Urinary bladder (tissue), 4 donors: ENCODE measurements around the gene TBC1D13. TPM values are rescaled to one million over a fixed set of nuclear protein-coding genes. Genes with fewer than 3 reads are reported as not detected.
"Not testable (repeated sequence)": the region's sequence is repeated elsewhere in the genome, so short reads cannot be mapped to it uniquely, and the experiment has no call there.

Experiments
- DNase-seq: peaks from one replicate; pipeline ENCODE4 v3.0.0-alpha.2; 2015; ENCODE audit errors: extremely low spot score
- H3K27ac ChIP-seq: one replicate; pipeline ENCODE4 v1.5.1; 2013; ENCODE audit warnings: low read depth, mild to moderate bottlenecking, moderate library complexity
- H3K36me3 ChIP-seq: one replicate; pipeline ENCODE4 v1.6.1; 2013; ENCODE audit warnings: mild to moderate bottlenecking, moderate library complexity; ENCODE audit not compliant: insufficient read depth
- H3K4me1 ChIP-seq: one replicate; pipeline ENCODE4 v1.6.1; 2013; ENCODE audit warnings: mild to moderate bottlenecking, moderate library complexity; ENCODE audit not compliant: insufficient read depth
- H3K4me3 ChIP-seq: one replicate; pipeline ENCODE4 v1.5.1; 2013; ENCODE audit warnings: low read depth, low read length
- WGBS: extraction: QIAGEN DNeasy Blood & Tissue Kit; methylation state at CpG from one replicate; pipeline ENCODE4 v1.1.7; 2013; 5-methylcytosine and 5-hydroxymethylcytosine counted together
- polyA plus RNA-seq: library from polyadenylated mRNA; stranded (reverse); fragments of 200-250 nt; gene quantifications from one replicate; pipeline ENCODE4 v1.2.3, GENCODE V29; 2013
- total RNA-seq: library from RNA; depleted of rRNA; stranded (reverse); fragments of >200 nt; gene quantifications from one replicate; pipeline ENCODE4 v1.2.3, GENCODE V29; 2014
- donor health status: healthy with polysubstance abuse.
- donor health status: healthy.

The TBC1D13 gene
- total and polyA plus RNA-seq, 2 donors: 8.2 to 22.5 TPM

DNA sequence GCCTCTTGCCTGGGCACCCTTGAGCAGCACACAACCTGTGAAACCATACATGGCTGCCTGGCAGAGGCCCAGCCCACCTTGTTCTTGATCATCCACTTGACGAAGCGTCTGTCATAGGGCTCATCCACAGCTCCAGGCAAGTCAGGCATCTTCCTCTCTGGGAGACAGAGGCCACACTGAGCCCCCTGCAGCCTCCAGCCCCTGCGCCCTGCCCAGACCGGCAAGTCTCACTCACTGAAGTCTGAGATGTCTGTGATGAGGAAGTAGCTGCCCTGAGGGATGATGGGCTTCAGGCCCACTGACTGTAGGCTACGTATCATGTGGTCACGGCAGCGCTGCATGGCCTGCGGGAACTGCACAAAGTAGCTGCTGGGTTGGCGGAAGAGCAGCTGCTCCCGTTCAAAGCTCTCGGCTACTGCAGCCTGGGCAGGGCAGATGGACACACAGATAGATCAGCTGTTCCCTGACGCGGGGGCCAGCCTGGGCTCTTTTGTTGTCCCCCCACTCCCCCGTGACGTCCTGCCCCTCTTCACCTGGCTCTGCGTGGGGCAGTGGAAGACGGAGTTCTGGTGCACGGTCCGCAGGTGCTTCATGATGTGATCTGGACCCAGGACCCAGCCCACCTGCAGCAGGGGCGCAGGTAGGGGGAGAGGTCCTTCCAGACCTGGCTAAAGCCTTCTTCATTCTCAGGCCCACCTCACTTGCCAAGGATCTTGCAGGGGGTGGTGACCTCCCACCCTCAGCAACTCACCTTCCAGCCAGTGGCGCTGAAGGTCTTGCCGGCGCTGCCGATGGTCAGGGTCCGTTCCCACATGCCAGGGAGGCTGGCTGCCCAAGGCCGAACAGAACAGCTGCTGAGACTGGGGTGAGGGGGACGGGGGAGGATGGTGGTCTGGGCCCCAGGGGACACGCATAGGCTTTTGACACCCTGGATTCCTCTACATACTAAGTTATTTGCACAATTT is 48.5 kb downstream of the TBC1D13 start:
- Histone ChIP-seq H3K27ac (no peak overlapping the region), H3K36me3 (no peaks in the 10 kb centered on the region), H3K4me3 (no peak overlapping the region), H3K4me1 (no peaks in the 10 kb centered on the region)
- 93% methylated on average over 28 of the region's 28 CpGs for WGBS
- no peak for DNase-seq

DNA sequence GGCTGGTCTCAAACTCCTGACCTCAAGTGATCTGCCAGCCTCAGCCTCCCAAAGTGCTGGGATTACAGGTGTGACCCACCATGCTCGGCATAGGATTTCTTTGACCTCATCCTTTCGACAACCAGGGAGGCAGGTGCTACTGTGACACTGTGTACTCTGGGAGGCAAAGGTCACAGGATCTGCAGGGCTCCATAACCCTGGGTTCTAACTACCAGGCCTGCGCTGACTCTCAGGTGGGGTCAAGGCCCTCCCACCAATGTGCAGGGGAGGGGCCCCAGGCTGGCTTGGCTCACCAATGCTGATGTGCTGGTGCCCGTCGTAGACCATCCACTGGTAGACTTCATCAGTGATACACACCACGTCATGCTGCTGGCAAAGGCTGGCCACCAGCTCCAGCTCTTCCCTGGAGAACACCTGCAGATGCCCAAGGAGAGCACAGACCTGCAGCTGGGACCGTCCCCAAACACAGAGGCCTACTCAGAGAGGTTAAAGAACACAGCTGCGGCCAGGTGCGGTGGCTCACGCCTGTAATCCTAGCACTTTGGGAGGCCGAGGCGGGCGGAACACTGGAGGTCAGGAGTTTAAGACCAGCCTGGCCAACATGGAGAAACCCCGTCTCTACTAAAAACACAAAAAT is 49.6 kb downstream of the TBC1D13 start:
- no peaks in the 10 kb centered on the region for H3K4me1 ChIP-seq
- H3K27ac ChIP-seq: no peak overlapping the region
- H3K36me3 ChIP-seq: no peaks in the 10 kb centered on the region
- 94% methylated on average over 14 of the region's 14 CpGs for WGBS
- no peak for DNase-seq
- no peak overlapping the region for H3K4me3 ChIP-seq

DNA sequence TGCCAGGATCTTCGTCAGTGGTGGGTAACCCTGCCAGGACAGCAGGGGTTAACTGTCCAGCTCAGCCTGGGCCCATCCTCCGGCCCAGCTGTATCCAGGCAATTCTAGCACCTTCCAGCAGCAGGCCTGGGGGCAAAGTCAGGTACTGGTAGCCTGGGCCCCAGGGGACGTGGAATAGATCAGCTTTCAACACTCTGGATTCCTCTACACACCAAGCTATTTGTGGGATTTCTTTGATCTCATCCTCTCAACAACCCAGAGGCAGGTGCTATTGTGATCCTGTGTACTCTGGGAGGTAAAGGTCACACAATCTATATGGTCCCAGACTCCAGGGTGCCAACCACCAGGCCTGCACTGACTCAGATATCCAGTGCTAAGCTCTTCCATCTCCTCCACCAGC is 51.3 kb downstream of the TBC1D13 start:
- Histone ChIP-seq H3K36me3 (no peaks in the 10 kb centered on the region), H3K27ac (no peak overlapping the region), H3K4me1 (no peaks in the 10 kb centered on the region), H3K4me3 (no peak overlapping the region)
- DNase-seq: no peak
- WGBS: 83% methylated on average over 3 of the region's 3 CpGs

DNA sequence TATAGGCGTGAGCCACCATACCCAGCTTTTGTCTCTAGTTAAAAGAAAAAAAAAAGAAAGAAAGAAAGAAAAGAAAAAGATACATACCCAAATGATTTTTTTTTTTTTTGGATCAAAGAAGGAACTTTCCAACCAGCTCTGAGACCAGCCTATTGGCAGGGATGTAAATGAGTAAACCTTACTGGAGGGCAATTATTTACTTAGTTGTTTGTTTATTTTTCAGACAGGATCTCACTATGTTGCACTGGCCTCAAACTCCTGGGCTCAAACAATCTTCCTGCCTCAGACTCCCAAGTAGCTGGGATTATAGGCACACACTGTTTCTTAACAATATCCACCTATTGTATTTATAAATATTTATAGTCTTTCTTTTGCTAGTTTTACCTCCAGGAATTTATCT is 53.5 kb downstream of the TBC1D13 start:
- 98% methylated on average over 1 of the region's 1 CpG for WGBS
- Histone ChIP-seq H3K4me1 (no peaks in the 10 kb centered on the region), H3K4me3 (no peak overlapping the region), H3K27ac (no peak overlapping the region), H3K36me3 (no peaks in the 10 kb centered on the region)
- no peak for DNase-seq

DNA sequence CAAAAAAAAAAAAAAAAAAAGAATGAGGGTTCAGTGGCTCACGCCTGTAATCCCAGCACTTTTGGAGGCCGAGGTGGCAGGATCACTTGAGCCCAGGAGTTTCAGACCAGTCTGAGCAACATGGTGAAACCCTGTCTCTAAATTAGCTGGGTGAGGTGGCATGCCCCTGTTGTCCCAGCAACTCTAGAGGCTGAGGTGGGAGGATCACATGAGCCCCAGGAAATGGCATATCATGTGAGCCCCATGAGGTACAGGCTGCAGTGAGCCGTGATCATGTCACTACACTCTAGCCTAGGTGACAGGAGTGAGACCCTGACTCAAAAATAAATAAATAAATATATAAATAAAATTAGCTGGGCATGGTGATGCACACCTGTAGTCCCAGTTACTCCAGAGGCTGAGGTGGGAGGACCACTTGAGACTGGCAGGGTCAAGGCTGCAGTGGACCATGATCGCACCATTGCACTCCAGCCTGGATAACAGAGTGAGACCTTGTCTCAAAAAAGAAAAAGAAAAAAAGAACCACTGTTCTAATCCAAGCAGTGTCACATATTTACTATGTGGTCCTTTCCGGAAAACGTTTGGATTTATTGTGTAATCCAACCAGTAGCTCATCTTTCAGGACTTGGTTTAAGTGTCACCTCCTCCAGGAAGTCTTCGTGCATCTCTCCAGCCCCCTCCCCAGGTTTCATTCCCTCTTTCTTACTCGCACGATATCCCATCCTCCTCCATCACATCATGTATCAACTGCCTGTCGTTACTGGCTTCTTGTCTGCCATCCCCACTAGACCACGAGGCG is 54.8 kb downstream of the TBC1D13 start:
- H3K36me3 ChIP-seq: no peaks in the 10 kb centered on the region
- H3K27ac ChIP-seq: no peak overlapping the region
- H3K4me1 ChIP-seq: no peaks in the 10 kb centered on the region
- DNase-seq: no peak
- no peak overlapping the region for H3K4me3 ChIP-seq
- WGBS: 89% methylated on average over 12 of the region's 12 CpGs

DNA sequence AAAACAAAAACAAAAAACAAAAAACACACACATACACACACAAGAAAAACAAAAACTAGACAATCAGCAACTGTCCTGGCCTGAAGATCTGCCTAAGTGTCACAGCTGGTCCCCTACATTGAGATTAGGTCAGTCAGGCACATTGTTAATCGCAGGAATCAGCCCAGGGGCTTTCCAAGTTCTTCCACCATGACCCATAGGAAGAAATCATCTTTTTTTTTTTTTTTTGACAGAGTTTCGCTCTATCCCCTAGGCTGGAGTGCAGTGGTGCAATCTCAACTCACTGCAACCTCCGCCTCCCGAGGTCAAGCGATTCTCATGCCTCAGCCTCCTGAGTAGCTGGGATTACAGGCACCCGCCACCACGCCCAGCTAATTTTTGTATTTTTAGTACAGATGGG is 56.1 kb downstream of the TBC1D13 start:
- H3K4me1 ChIP-seq, H3K27ac ChIP-seq, H3K4me3 ChIP-seq, DNase-seq, H3K36me3 ChIP-seq: not testable (repeated sequence)
- WGBS: 96% methylated on average over 7 of the region's 7 CpGs

DNA sequence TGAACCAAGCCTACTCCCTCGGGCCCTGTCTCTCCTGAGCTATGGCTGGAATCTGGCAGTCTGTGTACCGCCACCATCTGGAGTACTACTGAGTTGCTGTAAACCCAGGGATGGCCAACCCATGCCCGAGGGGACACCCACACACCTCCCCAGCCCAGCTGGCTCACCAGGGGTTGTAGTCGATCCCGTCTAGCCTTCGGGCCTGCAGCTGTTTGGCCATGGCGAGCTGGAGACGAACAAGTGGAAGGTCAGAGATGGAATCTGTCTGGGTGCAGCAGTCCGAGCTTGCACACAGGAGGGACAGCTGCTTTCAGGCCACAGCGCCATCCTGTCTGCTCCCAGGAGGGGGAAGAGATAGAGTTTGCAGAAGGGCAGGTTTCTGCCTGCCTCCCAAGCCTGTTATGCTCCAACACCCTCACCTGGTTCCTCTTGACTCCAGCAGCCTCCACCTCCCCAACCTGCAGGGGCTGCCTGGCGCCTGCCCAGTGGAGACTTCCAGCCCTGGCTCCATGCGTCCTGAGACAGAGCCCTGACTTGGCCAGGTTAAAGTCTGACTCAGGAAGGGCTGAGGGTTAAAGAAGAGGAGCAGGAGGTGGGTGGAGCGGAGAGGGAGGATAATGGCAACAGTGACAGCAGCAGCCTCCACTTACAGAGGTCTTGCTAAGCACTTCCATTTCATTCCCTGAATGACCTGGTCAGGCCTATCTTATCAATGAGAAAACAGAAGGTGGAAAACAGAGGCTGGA is 58.3 kb downstream of the TBC1D13 start:
- Histone ChIP-seq H3K27ac (no peak overlapping the region), H3K4me3 (no peak overlapping the region), H3K4me1 (no peaks in the 10 kb centered on the region), H3K36me3 (no peaks in the 10 kb centered on the region)
- DNase-seq: no peak
- 75% methylated on average over 13 of the region's 13 CpGs for WGBS

DNA sequence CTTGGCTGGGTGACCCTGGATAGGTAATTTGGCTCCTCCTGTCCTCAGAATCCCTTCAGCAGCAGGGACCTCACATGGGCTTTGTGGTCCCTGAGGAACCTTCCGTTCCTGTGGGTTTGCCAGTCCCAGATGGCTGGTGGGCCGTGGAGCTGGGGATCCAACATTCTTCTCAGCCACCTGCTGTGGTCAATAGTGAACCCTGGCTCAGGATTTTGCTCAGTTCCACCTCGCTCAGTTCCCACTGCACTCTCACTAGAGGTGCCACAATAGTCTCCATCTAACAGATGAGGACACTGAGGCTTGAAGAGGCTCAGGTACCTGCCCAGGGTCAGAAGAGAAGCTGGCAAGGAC is 59.6 kb downstream of the TBC1D13 start:
- H3K27ac ChIP-seq: no peak overlapping the region
- 96% methylated on average over 3 of the region's 3 CpGs for WGBS
- H3K4me1 ChIP-seq: no peaks in the 10 kb centered on the region
- H3K36me3 ChIP-seq: no peaks in the 10 kb centered on the region
- no peak overlapping the region for H3K4me3 ChIP-seq
- no peak for DNase-seq

DNA sequence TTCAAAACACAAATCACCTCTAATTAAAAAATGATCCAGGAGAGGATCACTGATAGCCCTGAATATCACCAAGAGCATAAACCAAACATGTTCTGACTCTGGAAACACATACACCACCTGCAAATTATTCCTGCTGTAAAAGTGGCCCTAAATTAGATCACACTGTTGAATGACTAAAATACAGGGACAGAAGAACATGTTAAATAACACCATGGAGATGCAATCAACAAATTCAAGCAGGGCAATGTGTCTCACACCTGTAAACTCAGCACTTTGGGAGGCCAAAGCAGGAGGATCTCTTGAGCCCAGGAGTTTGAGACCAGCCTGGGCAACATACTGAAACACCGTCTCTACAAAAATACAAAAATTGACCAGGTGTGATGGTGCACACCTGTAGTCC is 60.8 kb downstream of the TBC1D13 start:
- Histone ChIP-seq H3K27ac (no peak overlapping the region), H3K4me3 (no peak overlapping the region), H3K4me1 (no peaks in the 10 kb centered on the region), H3K36me3 (no peaks in the 10 kb centered on the region)
- WGBS: 100% methylated on average over 1 of the region's 1 CpG
- DNase-seq: no peak

DNA sequence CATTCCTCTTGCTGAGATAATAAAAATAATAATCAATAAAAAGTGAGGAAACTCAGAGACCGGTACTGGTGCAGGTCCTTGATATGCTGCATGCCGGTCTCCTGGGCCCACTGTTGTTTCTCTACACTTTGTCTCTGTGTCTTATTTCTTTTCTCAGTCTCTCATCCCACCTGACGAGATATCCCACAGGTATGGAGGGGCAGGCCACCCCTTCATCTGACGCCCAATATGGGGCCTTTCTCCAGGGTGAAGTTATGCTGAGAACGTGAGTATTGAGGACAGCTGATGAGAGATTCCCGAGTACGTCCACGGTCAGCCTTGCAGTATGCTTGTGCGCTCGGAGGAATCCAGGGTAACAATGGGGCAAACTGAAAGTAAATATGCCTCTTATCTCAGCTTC is 64.0 kb downstream of the TBC1D13 start:
- 93% methylated on average over 10 of the region's 10 CpGs for WGBS

DNA sequence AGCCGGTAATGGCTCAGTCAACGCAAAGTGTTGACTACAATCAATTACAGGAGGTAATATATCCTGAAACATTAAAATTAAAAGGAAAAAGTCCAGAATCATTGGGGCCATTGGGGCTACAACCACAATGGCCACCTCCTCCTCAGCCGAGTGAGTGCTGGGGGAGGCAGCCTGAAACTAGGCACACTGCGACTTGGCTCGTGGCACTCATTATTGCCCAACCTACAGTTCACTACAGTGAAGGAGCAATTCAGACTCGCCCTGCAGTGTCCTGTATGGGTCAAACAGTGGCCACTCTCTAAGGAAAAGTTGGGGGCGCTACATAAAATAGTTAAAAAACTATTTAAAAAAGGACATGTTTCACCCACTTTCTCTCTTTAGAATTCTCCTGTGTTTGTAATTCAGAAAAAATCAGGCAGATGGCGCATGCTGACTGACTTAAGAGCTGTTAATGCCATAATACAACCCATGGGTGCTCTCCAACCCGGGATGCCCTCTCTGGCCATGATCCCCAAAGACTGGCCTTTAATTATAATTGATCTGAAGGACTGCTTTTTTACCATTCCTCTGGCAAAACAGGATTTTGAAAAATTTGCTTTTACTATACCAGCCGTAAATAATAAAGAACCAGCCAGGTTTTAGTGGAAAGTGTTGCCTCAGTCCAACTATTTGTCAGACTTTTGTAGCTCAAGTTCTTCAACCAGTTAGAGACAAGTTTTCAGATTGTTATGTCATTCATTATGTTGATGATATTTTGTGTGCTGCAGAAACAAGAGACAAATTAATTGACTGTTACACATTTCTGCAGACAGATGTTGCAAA is 64.9 kb downstream of the TBC1D13 start:
- not testable (repeated sequence) for H3K36me3 ChIP-seq, H3K27ac ChIP-seq, H3K4me1 ChIP-seq, DNase-seq, H3K4me3 ChIP-seq
- WGBS: 81% methylated on average over 10 of the region's 10 CpGs

More for the DNA sequence above, 64.0 kb downstream of the TBC1D13 start:
- not testable (repeated sequence) for H3K27ac ChIP-seq, DNase-seq, H3K36me3 ChIP-seq, H3K4me3 ChIP-seq, H3K4me1 ChIP-seq

DNA sequence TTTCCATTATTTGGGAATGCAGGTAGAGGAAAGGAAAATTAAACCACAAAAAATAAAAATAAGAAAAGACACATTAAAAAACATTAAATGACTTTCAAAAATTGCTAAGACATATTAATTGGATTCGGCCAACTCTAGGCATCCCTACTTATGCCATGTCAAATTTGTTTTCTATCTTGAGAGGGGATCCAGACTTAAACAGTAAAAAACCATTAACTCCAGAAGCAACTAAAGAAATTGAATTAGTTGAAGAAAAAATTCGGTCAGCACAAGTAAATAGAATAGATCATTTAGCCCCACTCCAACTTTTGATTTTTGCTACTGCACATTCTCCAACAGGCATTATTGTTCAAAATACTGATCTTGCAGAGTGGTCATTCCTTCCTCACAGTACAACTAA is 65.6 kb downstream of the TBC1D13 start:
- 87% methylated on average over 2 of the region's 2 CpGs for WGBS
- not testable (repeated sequence) for DNase-seq, H3K36me3 ChIP-seq, H3K27ac ChIP-seq, H3K4me3 ChIP-seq, H3K4me1 ChIP-seq
